HFF-Myc (cell line): ENCODE data around the gene LRRIQ3.

Experiments
- DNase-seq: peaks from one replicate; pipeline ENCODE4 v3.0.0-alpha.2; 2011; ENCODE audit warnings: low read depth; ENCODE audit errors: extremely low read depth
- H3K4me3 ChIP-seq: replicated peaks from 2 replicates; pipeline ENCODE4 v1.5.1; 2011; ENCODE audit warnings: low read depth, mild to moderate bottlenecking, control low read depth, low read length
- CTCF ChIP-seq: IDR thresholded peaks from 2 replicates; pipeline ENCODE4 v1.5.1; 2012; ENCODE audit warnings: mild to moderate bottlenecking, low read depth, low read length, control low read depth; ENCODE audit errors: missing control alignments

The LRRIQ3 gene

GRCh38 chr1:74235153-74235552 lies 37.2 kb upstream of the LRRIQ3 start, which contains the start of gene TNNI3K:
TSS of gene TNNI3K (plus strand) at chr1:74235387. CDS start at chr1:74235452, 65 bp downstream.
- no peak for TF ChIP-seq CTCF
- no peak for DNase-seq
- H3K4me3 ChIP-seq: no peak within 1 kb of the TSS

GRCh38 chr1:74223453-74223852 lies 25.5 kb upstream of the LRRIQ3 start:
- TF ChIP-seq CTCF: no peak
- no peak overlapping the region for H3K4me3 ChIP-seq
- no peak for DNase-seq

- no peak for DNase-seq
- H3K4me3 ChIP-seq: no peak overlapping the region
- no peak for TF ChIP-seq CTCF
Observed at GRCh38 chr1:74222701-74223100, 24.7 kb upstream of the LRRIQ3 start.

DNA sequence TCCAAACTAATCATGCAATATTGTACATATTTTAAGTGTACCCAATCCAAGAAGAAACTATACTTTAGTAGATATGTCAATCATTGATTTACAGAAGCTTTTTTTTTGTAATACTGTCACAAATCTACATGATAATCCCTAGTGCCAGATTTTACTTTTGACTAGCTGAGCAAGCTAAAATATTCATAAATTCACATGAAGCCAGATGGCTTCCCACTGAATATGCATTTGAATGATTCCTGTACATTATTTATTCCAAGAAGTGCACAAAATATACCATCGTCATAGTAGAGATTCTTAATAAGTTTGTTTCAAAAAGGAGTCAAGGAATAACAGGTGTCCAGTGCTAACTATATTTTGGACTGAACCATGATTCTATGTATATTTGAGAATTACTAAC lies 17.3 kb upstream of the LRRIQ3 start:
- no peak for DNase-seq
- TF ChIP-seq CTCF: no peak
- H3K4me3 ChIP-seq: no peak overlapping the region

DNA sequence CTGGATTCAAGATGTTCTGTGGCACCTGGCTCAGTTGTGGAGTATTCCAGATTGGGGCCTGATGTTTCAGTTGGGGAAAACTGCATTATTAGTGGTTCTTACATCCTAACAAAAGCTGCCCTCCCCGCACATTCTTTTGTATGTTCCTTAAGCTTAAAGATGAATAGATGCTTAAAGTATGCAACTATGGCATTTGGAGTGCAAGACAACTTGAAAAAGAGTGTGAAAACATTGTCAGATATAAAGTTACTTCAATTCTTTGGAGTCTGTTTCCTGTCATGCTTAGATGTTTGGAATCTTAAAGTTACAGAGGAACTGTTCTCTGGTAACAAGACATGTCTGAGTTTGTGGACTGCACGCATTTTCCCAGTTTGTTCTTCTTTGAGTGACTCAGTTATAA lies 7.3 kb upstream of the LRRIQ3 start:
- no peak for TF ChIP-seq CTCF
- DNase-seq: no peak
- no peak overlapping the region for H3K4me3 ChIP-seq

DNA sequence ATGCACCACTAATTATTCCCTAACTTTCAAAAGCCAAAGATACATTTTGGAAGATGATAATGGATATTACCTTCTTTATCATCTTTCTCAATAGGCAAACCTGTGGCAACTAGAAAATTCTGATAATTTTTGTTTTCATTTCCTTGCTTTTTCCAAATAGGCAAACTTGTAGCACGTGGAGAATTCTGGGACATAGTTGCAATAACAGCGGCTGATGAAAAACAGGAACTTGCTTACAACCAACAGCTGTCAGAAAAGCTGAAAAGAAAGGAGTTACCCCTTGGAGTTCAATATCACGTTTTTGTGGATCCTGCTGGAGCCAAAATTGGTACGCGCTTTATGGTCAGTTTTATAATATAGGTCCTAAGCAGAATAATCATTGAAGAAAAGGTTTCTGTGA lies 1.5 kb upstream of the LRRIQ3 start:
- no peak for TF ChIP-seq CTCF
- H3K4me3 ChIP-seq: no peak overlapping the region
- no peak for DNase-seq

DNA sequence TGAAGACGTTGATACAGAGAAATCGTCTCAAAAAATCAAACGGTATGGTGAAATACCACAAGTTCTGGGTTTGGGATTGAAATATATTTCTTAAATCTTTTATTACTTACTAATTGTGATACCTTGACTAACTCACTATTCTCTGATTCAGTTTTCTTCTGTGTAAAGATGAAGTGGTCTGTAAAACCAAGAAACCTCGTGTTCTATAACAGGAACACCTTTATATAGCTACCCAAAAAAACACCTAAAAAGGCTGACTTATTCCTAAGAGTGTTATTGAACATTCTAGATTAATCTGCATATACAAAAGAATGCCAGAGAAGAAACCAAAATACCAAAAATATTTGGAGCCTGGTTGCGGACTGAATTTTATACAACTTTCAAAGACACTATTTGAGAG lies 721 bp downstream of the LRRIQ3 start:
- TF ChIP-seq CTCF: no peak
- H3K4me3 ChIP-seq: peak overlapping the region; percentile 56
- DNase-seq: no peak
